Measurements from ENCODE around the gene USPL1. TPM values are rescaled to one million over a fixed set of nuclear protein-coding genes. Genes with fewer than 3 reads are reported as not detected.

USPL1 gene
- total and polyA plus RNA-seq, 2 of the 13 experiments (the other 11 are each of a cell fraction or from before 2014, with no cell fraction given) = 13.7 to 15.9 TPM

- no peak for TF ChIP-seq USF2 (IDR thresholded peaks at IDR 0.05; ENCODE audit: low read depth, low read length)
- TF ChIP-seq USF2 (CRISPR knock-in tag; IDR thresholded peaks at IDR 0.05; ENCODE audit: borderline replicate concordance) = peak; percentile 6; the same call in 1 of the 2 replicates
- TF ChIP-seq PRDM4 (CRISPR knock-in tag; IDR thresholded peaks at IDR 0.05; ENCODE audit: borderline replicate concordance) = 0 out of 2 replicates have a peak, but pooled peaks have one; percentile 8
- no peak for TF ChIP-seq TCF12 (IDR thresholded peaks at IDR 0.05)
- TF ChIP-seq TCF12 (CRISPR knock-in tag; IDR thresholded peaks at IDR 0.05) = peak; percentile 88; the same call in 1 of the 2 replicates
- peak; percentile 85 for TF ChIP-seq NRL (CRISPR knock-in tag; IDR thresholded peaks at IDR 0.05; ENCODE audit: borderline replicate concordance)
- peak; percentile 94 for TF ChIP-seq ZIK1 (CRISPR knock-in tag; IDR thresholded peaks at IDR 0.05; ENCODE audit: borderline replicate concordance, low read depth)
- TF ChIP-seq ESRRA (CRISPR knock-in tag; IDR thresholded peaks at IDR 0.05; ENCODE audit: low read depth) = peak; percentile 88
- TF ChIP-seq ZBTB10 (CRISPR knock-in tag; IDR thresholded peaks at IDR 0.05; ENCODE audit: borderline replicate concordance) = peak; percentile 88
- peak; percentile 18; the same call in 1 of the 2 replicates for TF ChIP-seq NR2F6 (IDR thresholded peaks at IDR 0.05)
- peak; percentile 71 for TF ChIP-seq NR2F6 (CRISPR knock-in tag; IDR thresholded peaks at IDR 0.05)
- TF ChIP-seq MLXIP (CRISPR knock-in tag; IDR thresholded peaks at IDR 0.05; ENCODE audit: borderline replicate concordance) = peak; percentile 73; the same call in 1 of the 2 replicates
- TF ChIP-seq MTA1 (CRISPR knock-in tag; IDR thresholded peaks at IDR 0.05; ENCODE audit: borderline replicate concordance) = peak; percentile 94
- no peak for TF ChIP-seq KAT2B (IDR thresholded peaks at IDR 0.05; ENCODE audit: borderline replicate concordance, low read depth, low read length)
- peak; percentile 96 for TF ChIP-seq ZNF274 (CRISPR knock-in tag; IDR thresholded peaks at IDR 0.05)
- peak; percentile 89; the same call in 1 of the 2 replicates for TF ChIP-seq ZNF296 (CRISPR knock-in tag; conservative IDR thresholded peaks at IDR 0.05)
- TF ChIP-seq ZNF557 (CRISPR knock-in tag; IDR thresholded peaks at IDR 0.05) = peak; percentile 97; the same call in 1 of the 2 replicates
- TF ChIP-seq HIVEP1 (CRISPR knock-in tag; IDR thresholded peaks at IDR 0.05) = peak; percentile 96
Observed at GRCh38 chr13:30617315-30618185, at the start of gene USPL1 (continued).
